ENCODE measurements around the gene NIP7.

The NIP7 gene

GRCh38 chr16:69324585-69325253 is 14.9 kb upstream of the NIP7 start:
- Histone ChIP-seq H3K4me1 (ENCODE audit: insufficient read depth, low read length, severe bottlenecking) (peaks cover 39% of the 10 kb centered on the region), H3K79me2 (ENCODE audit: insufficient read depth, low read length) (peaks cover 44% of the 10 kb centered on the region), H3K36me3 (ENCODE audit: insufficient read depth, low read length) (peaks cover 88% of the 10 kb centered on the region), H3F3A (ENCODE audit: insufficient read depth, low read length) (no peaks in the 10 kb centered on the region), H3K27ac (ENCODE audit: low read depth, low read length, poor library complexity, severe bottlenecking) (no peak overlapping the region), H4K20me1 (ENCODE audit: insufficient read depth, low read length) (no peaks in the 10 kb centered on the region), H3K9me2 (ENCODE audit: low read depth, low read length) (no peaks in the 10 kb centered on the region), H3K27me3 (ENCODE audit: insufficient read depth, low read length) (no peaks in the 10 kb centered on the region), H3K9ac (ENCODE audit: low read length) (no peak overlapping the region), H3K4me3 (ENCODE audit: low read depth, low read length, poor library complexity, severe bottlenecking) (no peak overlapping the region), H3K9me3 (ENCODE audit: low read length) (no peaks in the 10 kb centered on the region), H3K4me2 (ENCODE audit: low read length) (no peak overlapping the region), H2AFZ (ENCODE audit: low read length) (no peak overlapping the region)
- no peak for TF ChIP-seq EZH2 (IDR thresholded peaks at IDR 0.05; ENCODE audit: borderline replicate concordance, low read length)
- TF ChIP-seq, protein P1, sequence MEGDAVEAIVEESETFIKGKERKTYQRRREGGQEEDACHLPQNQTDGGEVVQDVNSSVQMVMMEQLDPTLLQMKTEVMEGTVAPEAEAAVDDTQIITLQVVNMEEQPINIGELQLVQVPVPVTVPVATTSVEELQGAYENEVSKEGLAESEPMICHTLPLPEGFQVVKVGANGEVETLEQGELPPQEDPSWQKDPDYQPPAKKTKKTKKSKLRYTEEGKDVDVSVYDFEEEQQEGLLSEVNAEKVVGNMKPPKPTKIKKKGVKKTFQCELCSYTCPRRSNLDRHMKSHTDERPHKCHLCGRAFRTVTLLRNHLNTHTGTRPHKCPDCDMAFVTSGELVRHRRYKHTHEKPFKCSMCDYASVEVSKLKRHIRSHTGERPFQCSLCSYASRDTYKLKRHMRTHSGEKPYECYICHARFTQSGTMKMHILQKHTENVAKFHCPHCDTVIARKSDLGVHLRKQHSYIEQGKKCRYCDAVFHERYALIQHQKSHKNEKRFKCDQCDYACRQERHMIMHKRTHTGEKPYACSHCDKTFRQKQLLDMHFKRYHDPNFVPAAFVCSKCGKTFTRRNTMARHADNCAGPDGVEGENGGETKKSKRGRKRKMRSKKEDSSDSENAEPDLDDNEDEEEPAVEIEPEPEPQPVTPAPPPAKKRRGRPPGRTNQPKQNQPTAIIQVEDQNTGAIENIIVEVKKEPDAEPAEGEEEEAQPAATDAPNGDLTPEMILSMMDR (IDR thresholded peaks at IDR 0.05; ENCODE audit: low read length): no peak

DNA sequence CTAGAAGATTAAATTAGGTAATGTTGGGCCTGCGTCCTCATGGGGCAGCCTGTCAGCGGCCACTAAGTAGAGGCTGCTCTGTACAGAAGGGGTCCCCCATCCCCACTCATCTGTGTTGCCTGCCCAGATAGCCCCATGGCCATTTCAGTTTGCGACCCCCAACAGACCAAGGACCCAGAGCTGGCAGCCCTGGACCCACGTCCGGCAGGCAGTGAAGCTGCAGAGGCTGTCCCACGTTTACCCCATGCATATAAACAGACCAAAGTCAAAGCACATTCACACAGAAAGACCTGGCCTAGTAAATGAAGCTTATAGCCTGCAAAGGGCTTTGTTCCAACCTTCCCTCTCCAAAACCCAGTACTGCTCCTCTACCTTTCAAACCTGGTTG is 13.8 kb upstream of the NIP7 start:
- no peak overlapping the region for H3K27ac ChIP-seq (ENCODE audit: low read depth, low read length, poor library complexity, severe bottlenecking)
- no peaks in the 10 kb centered on the region for H3K9me2 ChIP-seq (ENCODE audit: low read depth, low read length)
- no peak overlapping the region for H2AFZ ChIP-seq (ENCODE audit: low read length)
- peaks cover 78% of the 10 kb centered on the region for H3K36me3 ChIP-seq (ENCODE audit: insufficient read depth, low read length)
- no peaks in the 10 kb centered on the region for H4K20me1 ChIP-seq (ENCODE audit: insufficient read depth, low read length)
- H3F3A ChIP-seq (ENCODE audit: insufficient read depth, low read length): no peaks in the 10 kb centered on the region
- H3K9ac ChIP-seq (ENCODE audit: low read length): no peak overlapping the region; the same call in 1 of the 2 replicates
- H3K9me3 ChIP-seq (ENCODE audit: low read length): no peaks in the 10 kb centered on the region
- peaks cover 39% of the 10 kb centered on the region for H3K4me1 ChIP-seq (ENCODE audit: insufficient read depth, low read length, severe bottlenecking)
- H3K27me3 ChIP-seq (ENCODE audit: insufficient read depth, low read length): no peaks in the 10 kb centered on the region
- TF ChIP-seq EZH2 (IDR thresholded peaks at IDR 0.05; ENCODE audit: borderline replicate concordance, low read length): no peak
- TF ChIP-seq, protein P1 (IDR thresholded peaks at IDR 0.05; ENCODE audit: low read length): no peak
- H3K79me2 ChIP-seq (ENCODE audit: insufficient read depth, low read length): peaks cover 45% of the 10 kb centered on the region
- peak overlapping the region; percentile 84 for H3K4me3 ChIP-seq (ENCODE audit: low read depth, low read length, poor library complexity, severe bottlenecking)
- peak overlapping the region; percentile 82; the same call in 1 of the 2 replicates for H3K4me2 ChIP-seq (ENCODE audit: low read length)

DNA sequence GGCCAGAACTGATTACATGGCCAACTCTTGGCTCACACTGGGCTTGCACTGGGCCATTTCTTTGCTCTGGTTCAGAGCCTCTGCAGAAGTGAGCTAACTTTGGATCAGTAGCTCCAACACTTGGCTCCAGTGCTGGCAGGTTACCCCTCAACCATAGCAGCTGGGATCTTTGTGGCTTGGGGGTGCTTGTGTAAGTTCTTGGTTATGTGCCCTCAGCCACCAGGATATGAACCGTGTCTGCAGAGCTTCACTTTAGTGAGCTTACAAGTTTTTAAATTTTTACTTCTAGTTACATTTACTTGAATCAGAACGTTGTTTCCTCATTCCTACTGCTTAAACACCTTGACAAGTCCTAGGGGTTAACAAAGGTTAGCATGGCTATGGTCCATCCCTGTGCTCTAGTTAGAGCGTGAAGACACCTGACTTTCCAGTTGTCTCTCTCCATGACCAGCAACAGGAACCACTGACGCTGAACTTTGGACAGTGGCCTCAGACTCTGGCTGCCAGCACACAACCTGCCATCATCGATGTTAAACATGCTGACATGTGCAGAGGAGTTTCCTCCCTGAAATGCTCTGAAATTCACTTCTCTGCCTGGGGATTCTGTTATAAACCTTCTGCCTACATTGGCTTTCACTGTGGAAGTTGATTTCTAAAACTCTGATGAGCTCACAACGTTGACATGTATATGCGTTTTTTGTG is 13.2 kb upstream of the NIP7 start:
- Histone ChIP-seq H3K9me2 (ENCODE audit: low read depth, low read length) (no peaks in the 10 kb centered on the region), H3K27me3 (ENCODE audit: insufficient read depth, low read length) (no peaks in the 10 kb centered on the region), H3K27ac (ENCODE audit: low read depth, low read length, poor library complexity, severe bottlenecking) (peak overlapping the region; percentile 31), H3K4me1 (ENCODE audit: insufficient read depth, low read length, severe bottlenecking) (peaks cover 44% of the 10 kb centered on the region), H3K36me3 (ENCODE audit: insufficient read depth, low read length) (peaks cover 72% of the 10 kb centered on the region), H3F3A (ENCODE audit: insufficient read depth, low read length) (no peaks in the 10 kb centered on the region), H3K9me3 (ENCODE audit: low read length) (no peaks in the 10 kb centered on the region), H3K9ac (ENCODE audit: low read length) (peak overlapping the region; percentile 17; the same call in 1 of the 2 replicates), H4K20me1 (ENCODE audit: insufficient read depth, low read length) (no peaks in the 10 kb centered on the region), H3K4me2 (ENCODE audit: low read length) (peak overlapping the region; percentile 82), H3K79me2 (ENCODE audit: insufficient read depth, low read length) (peaks cover 45% of the 10 kb centered on the region), H3K4me3 (ENCODE audit: low read depth, low read length, poor library complexity, severe bottlenecking) (peak overlapping the region; percentile 84), H2AFZ (ENCODE audit: low read length) (no peak overlapping the region)
- TF ChIP-seq EZH2 (IDR thresholded peaks at IDR 0.05; ENCODE audit: borderline replicate concordance, low read length): no peak
- TF ChIP-seq, protein P1 (IDR thresholded peaks at IDR 0.05; ENCODE audit: low read length): no peak
